Measurements from ENCODE around the gene STEAP3. TPM values are rescaled to one million over a fixed set of nuclear protein-coding genes. Genes with fewer than 3 reads are reported as not detected.

STEAP3 gene
- polyA plus RNA-seq, 1 donor from 2014 or later: not detected

GRCh38 chr2:119286661-119287060 lies 63.0 kb downstream of the STEAP3 start (continued):
- TF ChIP-seq CTCF (IDR thresholded peaks at IDR 0.05; ENCODE audit: poor library complexity, severe bottlenecking) (no peak), TAF1 (IDR thresholded peaks at IDR 0.05; ENCODE audit: low read depth) (no peak)

DNA sequence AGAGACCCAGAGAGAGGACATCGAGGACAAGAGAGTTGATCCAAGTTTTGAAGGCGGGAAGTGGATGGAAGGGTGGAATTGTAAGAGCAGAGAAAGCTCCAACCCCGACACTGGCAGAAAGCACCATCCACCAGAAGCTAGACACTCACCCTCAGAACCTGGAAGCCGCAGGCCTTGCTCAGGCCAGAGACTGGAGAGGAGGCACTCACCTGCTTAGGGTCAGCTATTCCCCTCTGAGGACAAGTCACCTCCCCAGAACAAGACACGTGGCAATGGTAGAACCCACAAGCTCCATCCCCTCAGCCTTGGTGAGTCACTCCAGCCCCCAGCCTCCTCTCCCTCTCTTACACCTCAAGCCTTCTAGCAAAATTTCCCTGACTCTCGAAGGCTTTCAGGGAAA lies 64.9 kb downstream of the STEAP3 start:
- Histone ChIP-seq H3K4me3 (ENCODE audit: low read length) (no peak overlapping the region), H3K9me3 (ENCODE audit: low read length) (no peaks in the 10 kb centered on the region), H3K4me2 (ENCODE audit: low read length) (no peak overlapping the region), H3K36me3 (ENCODE audit: insufficient read depth, low read length) (no peaks in the 10 kb centered on the region), H3K27me3 (ENCODE audit: insufficient read depth, low read depth, low read length) (no peaks in the 10 kb centered on the region), H4K20me1 (ENCODE audit: insufficient read depth) (no peaks in the 10 kb centered on the region), H3K9ac (ENCODE audit: low read length) (no peak overlapping the region), H3K9me2 (ENCODE audit: insufficient read depth, low read length) (no peaks in the 10 kb centered on the region), H2AFZ (ENCODE audit: low read depth, low read length) (no peak overlapping the region), H3F3A (ENCODE audit: insufficient read depth, low read length, poor library complexity, severe bottlenecking) (no peaks in the 10 kb centered on the region), H3K27ac (ENCODE audit: low read length) (no peak overlapping the region), H3K79me2 (replicated peaks; ENCODE audit: insufficient read depth, low read length) (no peaks in the 10 kb centered on the region)
- TF ChIP-seq RAD21 (conservative IDR thresholded peaks at IDR 0.05) (no peak), POLR2AphosphoS5 (IDR thresholded peaks at IDR 0.05) (no peak), SMC3 (conservative IDR thresholded peaks at IDR 0.05; ENCODE audit: poor library complexity) (no peak), TAF1 (IDR thresholded peaks at IDR 0.05; ENCODE audit: low read depth) (no peak), CTCF (IDR thresholded peaks at IDR 0.05; ENCODE audit: poor library complexity, severe bottlenecking) (no peak), EP300 (conservative IDR thresholded peaks at IDR 0.05; ENCODE audit: poor library complexity, severe bottlenecking) (no peak), EZH2 (IDR thresholded peaks at IDR 0.05; ENCODE audit: borderline replicate concordance, insufficient read depth, low read length, poor library complexity, severe bottlenecking) (no peak), MXI1 (conservative IDR thresholded peaks at IDR 0.05; ENCODE audit: poor library complexity, severe bottlenecking) (no peak)
- TF ChIP-seq, protein P1, sequence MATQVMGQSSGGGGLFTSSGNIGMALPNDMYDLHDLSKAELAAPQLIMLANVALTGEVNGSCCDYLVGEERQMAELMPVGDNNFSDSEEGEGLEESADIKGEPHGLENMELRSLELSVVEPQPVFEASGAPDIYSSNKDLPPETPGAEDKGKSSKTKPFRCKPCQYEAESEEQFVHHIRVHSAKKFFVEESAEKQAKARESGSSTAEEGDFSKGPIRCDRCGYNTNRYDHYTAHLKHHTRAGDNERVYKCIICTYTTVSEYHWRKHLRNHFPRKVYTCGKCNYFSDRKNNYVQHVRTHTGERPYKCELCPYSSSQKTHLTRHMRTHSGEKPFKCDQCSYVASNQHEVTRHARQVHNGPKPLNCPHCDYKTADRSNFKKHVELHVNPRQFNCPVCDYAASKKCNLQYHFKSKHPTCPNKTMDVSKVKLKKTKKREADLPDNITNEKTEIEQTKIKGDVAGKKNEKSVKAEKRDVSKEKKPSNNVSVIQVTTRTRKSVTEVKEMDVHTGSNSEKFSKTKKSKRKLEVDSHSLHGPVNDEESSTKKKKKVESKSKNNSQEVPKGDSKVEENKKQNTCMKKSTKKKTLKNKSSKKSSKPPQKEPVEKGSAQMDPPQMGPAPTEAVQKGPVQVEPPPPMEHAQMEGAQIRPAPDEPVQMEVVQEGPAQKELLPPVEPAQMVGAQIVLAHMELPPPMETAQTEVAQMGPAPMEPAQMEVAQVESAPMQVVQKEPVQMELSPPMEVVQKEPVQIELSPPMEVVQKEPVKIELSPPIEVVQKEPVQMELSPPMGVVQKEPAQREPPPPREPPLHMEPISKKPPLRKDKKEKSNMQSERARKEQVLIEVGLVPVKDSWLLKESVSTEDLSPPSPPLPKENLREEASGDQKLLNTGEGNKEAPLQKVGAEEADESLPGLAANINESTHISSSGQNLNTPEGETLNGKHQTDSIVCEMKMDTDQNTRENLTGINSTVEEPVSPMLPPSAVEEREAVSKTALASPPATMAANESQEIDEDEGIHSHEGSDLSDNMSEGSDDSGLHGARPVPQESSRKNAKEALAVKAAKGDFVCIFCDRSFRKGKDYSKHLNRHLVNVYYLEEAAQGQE (IDR thresholded peaks at IDR 0.05; ENCODE audit: borderline replicate concordance): no peak

DNA sequence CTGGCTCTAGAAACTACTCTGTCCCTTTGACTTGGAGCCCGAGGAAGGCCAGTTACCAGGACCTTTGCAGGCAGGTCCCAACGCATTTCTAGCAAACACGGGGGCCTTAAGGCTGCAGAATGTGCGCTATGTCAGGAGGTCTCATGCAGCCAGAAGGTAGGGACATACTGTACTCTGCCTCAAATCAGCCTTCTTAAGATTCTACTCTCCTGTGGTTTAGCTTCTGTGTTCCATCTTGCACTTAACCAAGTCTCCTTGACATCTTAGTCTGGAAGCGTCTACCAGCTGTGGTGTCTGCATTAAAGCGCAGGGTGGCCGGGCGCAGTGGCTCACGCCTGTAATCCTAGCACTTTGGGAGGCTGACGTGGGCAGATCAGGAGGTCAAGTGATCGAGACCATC lies 65.5 kb downstream of the STEAP3 start:
- no peaks in the 10 kb centered on the region for H3K9me2 ChIP-seq (ENCODE audit: insufficient read depth, low read length)
- no peaks in the 10 kb centered on the region for H3K27me3 ChIP-seq (ENCODE audit: insufficient read depth, low read depth, low read length)
- H3K4me3 ChIP-seq (ENCODE audit: low read length): no peak overlapping the region
- TF ChIP-seq POLR2AphosphoS5 (IDR thresholded peaks at IDR 0.05) (no peak), SMC3 (conservative IDR thresholded peaks at IDR 0.05; ENCODE audit: poor library complexity) (no peak), MXI1 (conservative IDR thresholded peaks at IDR 0.05; ENCODE audit: poor library complexity, severe bottlenecking) (no peak), EP300 (conservative IDR thresholded peaks at IDR 0.05; ENCODE audit: poor library complexity, severe bottlenecking) (no peak), EZH2 (IDR thresholded peaks at IDR 0.05; ENCODE audit: borderline replicate concordance, insufficient read depth, low read length, poor library complexity, severe bottlenecking) (no peak), CTCF (IDR thresholded peaks at IDR 0.05; ENCODE audit: poor library complexity, severe bottlenecking) (no peak), TAF1 (IDR thresholded peaks at IDR 0.05; ENCODE audit: low read depth) (no peak), RAD21 (conservative IDR thresholded peaks at IDR 0.05) (no peak)
- TF ChIP-seq, protein P1 (IDR thresholded peaks at IDR 0.05; ENCODE audit: borderline replicate concordance): no peak
- H2AFZ ChIP-seq (ENCODE audit: low read depth, low read length): no peak overlapping the region
- H3K27ac ChIP-seq (ENCODE audit: low read length): no peak overlapping the region
- no peak overlapping the region for H3K4me2 ChIP-seq (ENCODE audit: low read length)
- no peaks in the 10 kb centered on the region for H3K9me3 ChIP-seq (ENCODE audit: low read length)
- H3K9ac ChIP-seq (ENCODE audit: low read length): no peak overlapping the region
- no peaks in the 10 kb centered on the region for H3F3A ChIP-seq (ENCODE audit: insufficient read depth, low read length, poor library complexity, severe bottlenecking)
- H3K36me3 ChIP-seq (ENCODE audit: insufficient read depth, low read length): no peaks in the 10 kb centered on the region
- no peaks in the 10 kb centered on the region for H4K20me1 ChIP-seq (ENCODE audit: insufficient read depth)
- H3K79me2 ChIP-seq (replicated peaks; ENCODE audit: insufficient read depth, low read length): no peaks in the 10 kb centered on the region
